Activated naive CD8-positive, alpha-beta T cell treated with anti-CD3 and anti-CD28 coated beads for 36 hours (primary cell): ENCODE results near the gene STIM1. TPM values are rescaled to one million over a fixed set of nuclear protein-coding genes. Genes with fewer than 3 reads are reported as not detected.

Source experiments
- DNase-seq: peaks from one replicate; pipeline ENCODE4 v3.0.0; 2021
- H3K27ac Mint-ChIP-seq: one replicate; pipeline ENCODE4 v1.8.0; 2022; ENCODE audit warnings: mild to moderate bottlenecking, moderate library complexity, mixed read lengths
- H3K27me3 Mint-ChIP-seq: one replicate; pipeline ENCODE4 v1.8.0; 2022; ENCODE audit warnings: mild to moderate bottlenecking, mixed read lengths
- H3K36me3 Mint-ChIP-seq: one replicate; pipeline ENCODE4 v1.8.0; 2021; ENCODE audit warnings: mild to moderate bottlenecking, mixed read lengths
- H3K4me1 Mint-ChIP-seq: one replicate; pipeline ENCODE4 v1.8.0; 2021; ENCODE audit warnings: mixed read lengths
- H3K4me3 Mint-ChIP-seq: one replicate; pipeline ENCODE4 v1.8.0; 2022; ENCODE audit warnings: mild to moderate bottlenecking, moderate library complexity, mixed read lengths
- H3K9me3 Mint-ChIP-seq: one replicate; pipeline ENCODE4 v1.8.0; 2022; ENCODE audit warnings: mixed read lengths
- total RNA-seq, 2 experiments: library from RNA; stranded (reverse); gene quantifications; one replicate each; pipeline ENCODE4 v1.2.3, GENCODE V29; 2021

Gene STIM1
- total RNA-seq, 2 experiments from 2014 or later, result 49.4 to 55.4 TPM

DNA sequence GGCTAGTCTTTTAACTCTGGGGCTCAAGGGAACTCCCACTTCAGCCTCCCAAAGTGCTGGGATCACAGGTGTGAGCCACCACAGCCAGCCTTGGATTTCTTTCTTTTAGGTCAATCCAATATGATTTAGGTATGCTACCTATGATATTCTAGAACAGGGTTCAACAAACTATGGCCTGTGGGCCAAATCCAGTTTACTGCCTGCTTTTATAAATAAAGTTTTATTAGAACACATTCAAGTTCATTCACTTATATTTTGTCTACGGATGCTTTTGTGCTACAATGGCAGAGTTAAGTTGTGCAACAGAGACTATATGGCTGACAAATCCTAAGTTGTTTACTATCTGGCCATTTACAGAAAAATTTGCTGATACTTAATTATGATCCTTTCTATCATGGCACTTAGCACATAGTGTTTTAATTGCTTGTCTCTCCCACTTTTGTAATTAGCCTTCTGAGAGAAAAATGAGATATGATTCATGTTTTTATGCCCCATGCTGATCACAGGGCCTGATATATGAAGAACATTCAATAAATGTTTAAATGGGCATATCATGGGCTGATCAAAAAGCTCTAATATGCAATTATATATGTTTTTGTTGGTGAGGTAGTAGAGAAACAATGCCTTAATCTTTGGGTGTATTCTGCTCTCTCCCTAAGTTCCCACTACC is 109.6 kb downstream of the STIM1 start:
- H3K27me3 Mint-ChIP-seq, result no peaks in the 10 kb centered on the region
- H3K27ac Mint-ChIP-seq, result peak overlapping the region; percentile 12
- H3K4me1 Mint-ChIP-seq, result peaks cover 72% of the 10 kb centered on the region
- DNase-seq, result no peak
- H3K9me3 Mint-ChIP-seq, result no peaks in the 10 kb centered on the region
- no peak overlapping the region for H3K4me3 Mint-ChIP-seq
- H3K36me3 Mint-ChIP-seq, result peaks cover 33% of the 10 kb centered on the region

DNA sequence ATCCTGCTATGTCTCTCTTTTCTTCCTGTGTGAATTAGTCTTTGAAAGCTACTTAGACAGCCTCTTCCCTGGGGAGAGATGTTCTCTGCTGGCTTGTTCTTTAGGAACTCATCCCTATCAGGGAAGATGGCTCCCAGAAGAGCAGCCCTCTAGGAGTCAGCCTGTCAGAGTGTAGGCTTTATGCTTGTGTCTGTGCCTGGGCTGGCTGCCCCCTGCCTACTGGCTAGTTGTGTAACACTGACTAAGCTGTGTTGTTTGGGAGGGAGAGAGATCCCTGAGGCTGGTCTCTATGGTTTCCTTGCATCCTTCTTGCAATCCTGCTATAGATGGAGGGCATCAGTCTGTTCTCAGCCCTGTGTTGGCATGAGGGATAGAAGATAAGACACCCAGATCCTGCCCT is 112.2 kb downstream of the STIM1 start:
- no peaks in the 10 kb centered on the region for H3K27me3 Mint-ChIP-seq
- no peak for DNase-seq
- H3K9me3 Mint-ChIP-seq, result no peaks in the 10 kb centered on the region
- H3K4me3 Mint-ChIP-seq, result no peak overlapping the region
- H3K4me1 Mint-ChIP-seq, result peaks cover 75% of the 10 kb centered on the region
- H3K27ac Mint-ChIP-seq, result no peak overlapping the region
- H3K36me3 Mint-ChIP-seq, result peaks cover 40% of the 10 kb centered on the region

DNA sequence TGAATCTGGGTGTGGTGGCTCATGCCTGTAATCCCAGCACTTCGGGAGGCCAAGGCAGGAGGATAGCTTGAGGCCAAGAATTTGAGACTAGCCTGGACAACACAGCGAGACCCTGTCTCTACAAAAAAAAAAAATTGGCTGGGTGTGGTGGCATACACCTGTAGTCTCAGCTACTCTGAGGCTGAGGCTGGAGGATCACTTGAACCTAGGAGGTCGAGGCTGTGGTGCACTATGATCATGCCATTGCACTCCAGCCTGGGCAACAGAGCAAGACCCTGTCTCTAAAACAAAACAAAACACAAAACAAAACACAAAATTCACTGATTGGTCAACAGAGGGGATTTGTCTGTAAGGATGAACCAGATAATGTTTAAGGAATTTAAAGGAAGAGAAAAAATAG is 113.7 kb downstream of the STIM1 start:
- Mint-ChIP-seq H3K36me3 (peaks cover 47% of the 10 kb centered on the region), H3K4me3 (peak overlapping the region; percentile 61), H3K9me3 (no peaks in the 10 kb centered on the region), H3K27me3 (no peaks in the 10 kb centered on the region), H3K4me1 (peaks cover 70% of the 10 kb centered on the region), H3K27ac (peak overlapping the region; percentile 94)
- DNase-seq, result no peak

DNA sequence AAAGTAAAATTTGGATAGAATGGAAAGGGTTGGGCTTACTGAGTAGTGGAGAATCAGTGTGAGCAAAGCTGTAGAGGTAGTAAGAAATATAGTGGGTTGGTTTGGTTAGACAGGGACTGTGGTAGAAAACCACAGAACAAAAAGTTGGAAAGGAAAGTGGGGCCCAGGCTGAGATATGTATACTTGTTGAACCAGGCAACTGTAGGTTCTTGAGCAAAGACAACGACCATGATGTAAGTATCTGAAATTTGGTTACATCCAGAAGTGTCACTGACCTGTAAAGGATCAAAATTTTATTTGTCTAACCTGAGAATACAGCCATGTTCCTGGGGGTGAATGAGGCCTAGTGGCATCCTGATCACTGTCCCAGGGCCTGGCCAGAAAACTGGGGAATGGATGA is 114.1 kb downstream of the STIM1 start:
- Mint-ChIP-seq H3K27ac (peak overlapping the region; percentile 94), H3K27me3 (no peaks in the 10 kb centered on the region), H3K36me3 (peaks cover 47% of the 10 kb centered on the region), H3K4me1 (peaks cover 70% of the 10 kb centered on the region), H3K9me3 (no peaks in the 10 kb centered on the region), H3K4me3 (peak overlapping the region; percentile 61)
- peak; percentile 27 for DNase-seq

DNA sequence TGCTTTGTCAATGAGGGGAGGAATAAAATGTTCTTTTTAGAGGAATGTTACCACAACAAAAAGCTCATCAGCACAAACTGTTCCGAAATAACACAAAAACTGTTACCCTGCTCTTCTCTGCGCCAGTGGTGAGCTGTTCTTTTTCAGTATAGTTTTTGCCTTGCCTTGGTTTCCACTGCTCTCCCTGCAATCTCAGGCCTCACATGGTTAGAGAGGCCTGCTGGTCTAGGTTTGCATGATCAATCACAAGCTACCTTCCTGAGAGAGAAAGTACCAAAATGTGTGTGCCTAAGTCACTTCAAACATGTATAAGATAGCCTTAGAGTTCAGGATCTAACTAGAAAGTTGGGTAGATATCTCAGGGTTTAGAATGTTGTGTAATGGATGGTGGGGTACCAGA is 114.6 kb downstream of the STIM1 start:
- Mint-ChIP-seq H3K36me3 (peaks cover 46% of the 10 kb centered on the region), H3K27ac (peak overlapping the region; percentile 94), H3K27me3 (no peaks in the 10 kb centered on the region), H3K4me1 (peaks cover 68% of the 10 kb centered on the region), H3K9me3 (no peaks in the 10 kb centered on the region), H3K4me3 (peak overlapping the region; percentile 61)
- peak; percentile 21 for DNase-seq

DNA sequence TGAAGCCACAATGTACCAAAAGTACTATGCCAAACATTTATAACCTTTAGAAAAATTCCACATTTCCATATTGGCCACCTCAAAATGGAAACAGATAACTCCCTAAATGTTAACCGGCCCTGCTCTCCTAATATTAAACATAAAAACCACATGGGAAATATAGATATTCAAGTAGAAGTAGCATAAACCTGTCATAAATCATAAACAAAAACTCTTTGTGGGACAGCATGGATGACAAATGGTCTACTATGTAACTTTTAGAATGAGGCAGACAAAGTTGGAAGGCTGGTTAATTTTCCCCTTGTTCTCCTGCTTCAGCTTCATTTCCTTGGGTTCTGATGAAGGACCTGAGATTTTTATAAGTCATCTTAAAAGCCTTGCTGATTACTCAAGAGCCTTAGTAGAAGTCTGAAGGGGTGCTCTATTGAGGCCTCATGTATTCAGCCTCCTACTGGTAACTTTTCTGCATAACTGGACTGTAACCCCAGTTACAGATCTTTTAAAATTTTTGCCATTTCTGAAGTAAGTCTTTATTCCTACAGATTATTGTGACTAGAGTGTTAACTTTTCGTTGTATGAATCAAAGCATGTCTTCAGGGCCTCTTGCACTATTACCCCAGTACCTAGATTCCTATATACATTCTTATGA is 116.4 kb downstream of the STIM1 start:
- Mint-ChIP-seq H3K27ac (no peak overlapping the region), H3K9me3 (no peaks in the 10 kb centered on the region), H3K4me3 (no peak overlapping the region), H3K4me1 (peaks cover 56% of the 10 kb centered on the region), H3K36me3 (peaks cover 42% of the 10 kb centered on the region), H3K27me3 (no peaks in the 10 kb centered on the region)
- DNase-seq, result no peak

DNA sequence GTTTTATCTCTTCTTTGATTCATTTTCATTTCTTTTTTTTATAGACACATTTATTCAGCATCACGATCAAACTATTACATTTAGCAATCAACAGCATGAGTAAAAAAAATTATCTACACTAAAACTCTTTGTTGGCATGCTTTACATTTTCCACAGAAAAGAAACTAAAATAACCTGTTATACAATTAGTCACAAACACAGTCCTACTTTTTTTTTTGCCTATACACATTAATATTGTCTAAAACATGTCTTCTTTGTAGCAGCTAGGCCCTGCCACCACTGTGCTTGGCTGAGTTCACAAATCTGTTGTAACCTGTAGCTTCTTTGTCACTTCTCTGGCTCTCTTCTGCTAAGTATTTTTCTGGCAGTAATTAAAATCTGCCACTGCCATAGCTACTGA is 117.0 kb downstream of the STIM1 start:
- H3K27me3 Mint-ChIP-seq, result no peaks in the 10 kb centered on the region
- H3K9me3 Mint-ChIP-seq, result no peaks in the 10 kb centered on the region
- DNase-seq, result no peak
- H3K27ac Mint-ChIP-seq, result no peak overlapping the region
- peaks cover 43% of the 10 kb centered on the region for H3K36me3 Mint-ChIP-seq
- H3K4me3 Mint-ChIP-seq, result no peak overlapping the region
- H3K4me1 Mint-ChIP-seq, result peaks cover 57% of the 10 kb centered on the region

DNA sequence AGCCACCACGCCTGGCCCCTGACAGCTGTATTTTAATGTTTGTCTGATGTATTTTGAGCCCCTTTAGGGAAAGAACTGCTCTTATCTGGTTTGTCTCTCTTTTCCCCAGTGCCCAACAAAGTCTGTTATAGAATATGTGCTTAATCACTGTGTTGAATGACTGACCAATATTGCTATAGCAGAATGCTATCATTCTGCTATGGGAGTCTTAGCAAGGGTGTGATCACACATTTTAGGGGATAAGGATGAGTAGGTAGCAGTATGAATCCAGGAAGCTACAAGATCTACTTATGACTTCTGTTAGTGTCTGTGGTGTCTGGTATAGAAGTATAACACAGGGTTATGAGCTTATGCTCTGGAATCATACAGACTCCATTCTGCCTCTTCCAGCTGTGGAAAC is 121.6 kb downstream of the STIM1 start:
- peaks cover 41% of the 10 kb centered on the region for H3K4me1 Mint-ChIP-seq
- DNase-seq, result no peak
- H3K36me3 Mint-ChIP-seq, result peaks cover 22% of the 10 kb centered on the region
- no peaks in the 10 kb centered on the region for H3K27me3 Mint-ChIP-seq
- H3K27ac Mint-ChIP-seq, result no peak overlapping the region
- H3K4me3 Mint-ChIP-seq, result no peak overlapping the region
- no peaks in the 10 kb centered on the region for H3K9me3 Mint-ChIP-seq

DNA sequence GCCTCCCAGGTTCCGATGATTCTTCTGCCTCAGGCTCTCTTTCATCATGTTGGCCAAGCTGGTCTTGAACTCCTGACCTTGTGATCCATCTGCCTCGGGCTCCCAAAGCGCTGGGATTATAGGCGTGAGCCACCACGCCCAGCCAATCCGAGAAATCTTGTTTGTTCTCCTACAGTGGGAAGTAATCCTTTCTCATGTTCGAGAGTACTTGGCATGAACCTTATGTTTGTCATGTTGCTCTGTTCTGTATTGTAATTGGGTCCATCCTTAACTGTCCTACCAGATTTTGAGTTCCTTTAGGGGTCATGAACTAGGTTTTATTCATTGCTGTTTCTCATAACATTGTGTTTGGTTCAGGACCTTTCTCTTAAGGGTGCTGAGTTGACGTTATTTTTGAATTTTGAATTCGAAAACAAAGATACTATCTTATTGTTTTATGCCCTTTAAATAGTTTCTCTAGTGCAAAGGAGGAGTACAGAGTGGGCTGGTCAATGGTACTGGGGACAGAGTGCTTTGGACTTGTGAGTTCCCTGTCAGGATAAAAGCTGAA is 125.7 kb downstream of the STIM1 start:
- Mint-ChIP-seq H3K9me3 (no peaks in the 10 kb centered on the region), H3K4me3 (no peak overlapping the region), H3K4me1 (peaks cover 59% of the 10 kb centered on the region), H3K27ac (no peak overlapping the region), H3K27me3 (no peaks in the 10 kb centered on the region), H3K36me3 (peaks cover 13% of the 10 kb centered on the region)
- DNase-seq, result no peak

DNA sequence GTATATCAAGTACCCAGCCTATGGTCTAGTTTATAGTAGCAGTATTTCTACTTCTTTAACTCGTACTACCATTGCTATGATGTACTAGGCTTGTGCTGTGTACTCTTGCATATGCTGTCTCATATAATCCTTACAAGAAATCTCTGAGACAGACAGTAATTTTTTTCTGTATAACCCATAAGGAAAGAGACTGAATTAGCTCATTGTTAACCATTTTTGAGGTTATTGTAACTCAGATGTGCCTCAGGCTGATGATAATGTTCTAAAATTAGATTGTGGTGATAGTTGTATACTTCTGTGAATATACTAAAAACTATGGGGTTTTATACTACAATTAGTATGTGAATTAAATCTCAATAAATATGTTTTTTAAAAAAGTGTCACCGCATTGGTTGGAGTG is 127.0 kb downstream of the STIM1 start:
- H3K9me3 Mint-ChIP-seq, result no peaks in the 10 kb centered on the region
- DNase-seq, result no peak
- no peak overlapping the region for H3K27ac Mint-ChIP-seq
- H3K36me3 Mint-ChIP-seq, result peaks cover 11% of the 10 kb centered on the region
- no peaks in the 10 kb centered on the region for H3K27me3 Mint-ChIP-seq
- H3K4me3 Mint-ChIP-seq, result no peak overlapping the region
- H3K4me1 Mint-ChIP-seq, result peaks cover 59% of the 10 kb centered on the region

DNA sequence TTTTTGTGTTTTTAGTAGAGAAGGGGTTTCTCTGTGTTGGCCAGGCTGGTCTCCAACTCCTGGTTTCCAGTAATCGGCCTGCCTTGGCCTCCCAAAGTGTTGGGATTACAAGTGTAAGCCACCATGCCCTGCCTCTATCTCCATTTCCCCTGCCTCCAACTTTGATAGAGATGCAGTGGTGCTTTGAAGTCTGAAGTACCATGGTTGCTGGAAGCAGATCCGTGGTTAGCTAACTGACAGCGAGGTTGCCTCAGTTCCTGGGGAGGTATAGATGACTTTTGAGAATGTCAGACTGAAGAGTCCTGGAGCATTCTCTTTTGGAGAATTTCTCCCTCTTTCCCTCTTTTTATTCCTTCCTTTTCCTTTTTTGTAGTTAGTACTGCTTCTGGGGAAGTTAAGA is 127.6 kb downstream of the STIM1 start:
- H3K9me3 Mint-ChIP-seq, result no peaks in the 10 kb centered on the region
- peak overlapping the region; percentile 5 for H3K27ac Mint-ChIP-seq
- peaks cover 65% of the 10 kb centered on the region for H3K4me1 Mint-ChIP-seq
- DNase-seq, result no peak
- no peaks in the 10 kb centered on the region for H3K27me3 Mint-ChIP-seq
- no peak overlapping the region for H3K4me3 Mint-ChIP-seq
- H3K36me3 Mint-ChIP-seq, result peaks cover 11% of the 10 kb centered on the region

DNA sequence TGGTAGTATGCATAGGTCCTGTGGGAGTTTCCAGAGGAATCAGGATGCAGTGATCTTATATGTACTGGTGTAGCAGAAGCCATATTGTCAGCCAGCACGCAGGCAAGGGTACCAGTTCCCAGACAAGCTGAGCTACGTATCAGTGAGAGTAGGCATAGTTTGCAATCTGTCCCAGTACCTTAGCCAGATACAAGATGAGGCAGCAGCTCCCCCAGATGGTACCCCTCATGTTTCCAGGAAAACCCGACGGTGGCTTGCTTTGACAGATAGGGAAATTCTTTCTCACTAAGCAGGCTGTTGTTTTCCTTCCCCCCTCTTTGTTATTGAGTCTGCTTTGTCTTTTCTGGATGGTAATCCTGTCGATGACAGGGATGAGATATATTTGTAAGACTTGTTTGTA is 129.4 kb downstream of the STIM1 start:
- Mint-ChIP-seq H3K4me3 (no peak overlapping the region), H3K9me3 (no peaks in the 10 kb centered on the region), H3K27me3 (no peaks in the 10 kb centered on the region), H3K4me1 (peaks cover 66% of the 10 kb centered on the region), H3K27ac (peak overlapping the region; percentile 69), H3K36me3 (peaks cover 9% of the 10 kb centered on the region)
- peak; percentile 55 for DNase-seq

DNA sequence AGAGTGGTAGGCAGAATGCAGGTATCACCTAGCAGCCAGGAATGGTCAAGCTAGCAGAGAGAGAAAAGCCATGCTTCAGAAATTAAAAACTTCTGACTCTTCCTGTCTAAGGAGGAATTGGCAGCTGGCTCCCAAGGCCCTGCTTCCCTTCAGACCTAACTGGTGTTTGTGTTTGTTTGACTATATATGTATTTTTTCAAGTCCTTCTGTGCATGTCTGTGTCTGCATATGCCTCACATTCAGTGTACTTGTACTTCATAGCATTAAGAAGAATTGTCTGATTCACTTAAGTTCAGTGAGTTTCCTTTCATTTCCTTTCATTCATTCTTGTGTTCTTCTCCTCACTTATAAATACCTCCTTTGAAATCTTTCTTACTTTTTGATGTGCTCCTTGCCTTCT is 130.2 kb downstream of the STIM1 start:
- H3K27me3 Mint-ChIP-seq, result no peaks in the 10 kb centered on the region
- peaks cover 1% of the 10 kb centered on the region for H3K9me3 Mint-ChIP-seq
- peaks cover 14% of the 10 kb centered on the region for H3K36me3 Mint-ChIP-seq
- peaks cover 72% of the 10 kb centered on the region for H3K4me1 Mint-ChIP-seq
- H3K27ac Mint-ChIP-seq, result peak overlapping the region; percentile 69
- H3K4me3 Mint-ChIP-seq, result no peak overlapping the region
- DNase-seq, result no peak

DNA sequence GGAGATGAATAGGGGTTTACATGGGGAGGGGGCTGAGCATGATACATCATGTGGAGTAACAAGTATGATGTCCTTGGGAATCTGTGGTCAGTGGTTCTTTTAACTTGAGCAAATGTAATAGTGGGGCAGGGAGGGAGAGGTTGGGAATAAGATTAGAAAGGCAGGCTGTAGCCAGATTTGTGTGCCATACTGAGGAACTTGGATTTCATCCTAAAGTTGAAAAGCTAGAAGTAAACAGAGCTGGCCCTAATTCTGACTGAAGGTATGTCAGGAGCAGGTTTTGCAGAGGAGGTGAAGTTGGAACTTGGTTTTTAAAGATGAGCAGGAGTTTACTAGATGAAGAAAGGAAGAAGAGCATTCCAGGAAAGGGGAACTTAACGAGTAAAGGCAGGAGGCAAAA is 130.8 kb downstream of the STIM1 start:
- no peak for DNase-seq
- H3K4me1 Mint-ChIP-seq, result peaks cover 66% of the 10 kb centered on the region
- H3K36me3 Mint-ChIP-seq, result peaks cover 13% of the 10 kb centered on the region
- H3K9me3 Mint-ChIP-seq, result peaks cover 1% of the 10 kb centered on the region
- no peak overlapping the region for H3K4me3 Mint-ChIP-seq
- no peaks in the 10 kb centered on the region for H3K27me3 Mint-ChIP-seq
- peak overlapping the region; percentile 18 for H3K27ac Mint-ChIP-seq

DNA sequence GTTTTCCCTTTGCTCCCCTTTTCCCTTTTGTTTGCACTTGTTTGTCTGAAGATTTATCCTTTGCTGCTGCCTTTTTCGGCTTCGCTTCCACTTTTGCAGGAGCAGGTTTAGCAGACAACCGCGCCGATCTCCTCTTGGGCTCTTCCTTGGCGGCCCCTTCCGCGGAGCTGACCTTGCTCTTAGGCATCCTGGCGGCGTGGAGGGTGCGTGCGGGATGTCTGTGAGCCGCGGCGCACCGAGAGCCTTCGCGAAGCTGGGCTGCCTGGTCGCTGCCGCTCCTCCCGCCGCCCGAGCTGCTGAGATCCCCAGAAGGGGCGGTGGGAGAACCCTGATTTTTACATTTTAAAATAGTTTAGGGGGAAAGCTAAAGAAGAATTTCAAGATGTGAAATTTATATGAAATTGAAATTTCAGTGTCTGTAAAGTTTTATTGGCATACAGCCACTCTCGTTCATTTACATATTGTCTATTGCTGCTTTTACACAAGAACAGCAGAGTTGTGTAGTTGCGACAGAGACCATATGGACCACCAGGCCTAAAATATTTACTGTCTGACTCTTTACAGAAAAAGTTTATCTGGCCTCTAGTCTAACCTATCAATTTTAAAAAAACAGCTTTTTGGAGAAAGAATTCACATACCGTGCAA is 133.9 kb downstream of the STIM1 start:
- H3K4me1 Mint-ChIP-seq, result peaks cover 52% of the 10 kb centered on the region
- H3K4me3 Mint-ChIP-seq, result peak overlapping the region; percentile 59
- peak overlapping the region; percentile 76 for H3K27ac Mint-ChIP-seq
- H3K36me3 Mint-ChIP-seq, result peaks cover 31% of the 10 kb centered on the region
- DNase-seq, result no peak
- H3K9me3 Mint-ChIP-seq, result peaks cover 15% of the 10 kb centered on the region
- no peaks in the 10 kb centered on the region for H3K27me3 Mint-ChIP-seq
